ENCODE results near the gene ITPK1. TPM values are rescaled to one million over a fixed set of nuclear protein-coding genes. Genes with fewer than 3 reads are reported as not detected.

Gene ITPK1
- total RNA-seq, 4 donors from 2014 or later, result 32.6 to 94.9 (median 54.6) TPM

DNA sequence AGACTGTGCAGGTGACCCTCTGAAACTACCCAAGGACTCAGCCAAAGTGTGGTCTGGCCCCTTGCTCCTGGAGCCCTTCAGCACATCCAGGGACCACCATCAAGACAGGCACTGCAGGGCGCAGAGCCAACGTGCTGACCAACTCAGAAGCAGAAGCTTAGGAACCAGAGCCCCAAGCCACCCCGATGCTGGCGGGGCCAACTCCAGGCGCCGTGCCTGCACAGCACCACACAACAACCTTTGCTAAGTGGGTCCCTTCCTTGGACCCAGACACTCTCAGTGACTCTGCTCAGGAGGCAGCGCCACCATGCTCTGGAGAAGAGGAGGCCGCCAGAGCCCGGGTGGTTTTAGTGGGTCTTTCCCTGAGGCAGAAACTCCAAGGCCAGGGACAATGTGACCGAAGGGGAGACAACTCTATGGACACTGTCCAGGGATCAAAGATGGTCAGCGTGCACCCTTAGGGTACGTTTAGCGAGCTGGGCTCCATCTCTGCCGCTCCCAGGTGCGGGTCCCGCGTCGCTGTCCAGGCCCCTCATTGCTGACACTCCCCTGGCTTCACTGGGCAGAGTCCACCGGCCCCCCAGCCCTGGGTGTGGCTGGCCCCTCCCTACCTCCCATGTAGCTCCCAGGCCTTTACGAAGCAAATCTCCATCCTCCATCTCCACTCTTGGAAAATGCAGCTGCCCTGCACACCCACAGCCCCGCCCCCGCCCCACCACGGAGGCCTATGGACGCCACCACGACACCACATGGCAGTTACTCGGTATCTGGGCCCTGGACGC lies 176.6 kb downstream of the ITPK1 start:
- TF ChIP-seq, protein P1, sequence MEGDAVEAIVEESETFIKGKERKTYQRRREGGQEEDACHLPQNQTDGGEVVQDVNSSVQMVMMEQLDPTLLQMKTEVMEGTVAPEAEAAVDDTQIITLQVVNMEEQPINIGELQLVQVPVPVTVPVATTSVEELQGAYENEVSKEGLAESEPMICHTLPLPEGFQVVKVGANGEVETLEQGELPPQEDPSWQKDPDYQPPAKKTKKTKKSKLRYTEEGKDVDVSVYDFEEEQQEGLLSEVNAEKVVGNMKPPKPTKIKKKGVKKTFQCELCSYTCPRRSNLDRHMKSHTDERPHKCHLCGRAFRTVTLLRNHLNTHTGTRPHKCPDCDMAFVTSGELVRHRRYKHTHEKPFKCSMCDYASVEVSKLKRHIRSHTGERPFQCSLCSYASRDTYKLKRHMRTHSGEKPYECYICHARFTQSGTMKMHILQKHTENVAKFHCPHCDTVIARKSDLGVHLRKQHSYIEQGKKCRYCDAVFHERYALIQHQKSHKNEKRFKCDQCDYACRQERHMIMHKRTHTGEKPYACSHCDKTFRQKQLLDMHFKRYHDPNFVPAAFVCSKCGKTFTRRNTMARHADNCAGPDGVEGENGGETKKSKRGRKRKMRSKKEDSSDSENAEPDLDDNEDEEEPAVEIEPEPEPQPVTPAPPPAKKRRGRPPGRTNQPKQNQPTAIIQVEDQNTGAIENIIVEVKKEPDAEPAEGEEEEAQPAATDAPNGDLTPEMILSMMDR (IDR thresholded peaks at IDR 0.05), result no peak
- DNase-seq (ENCODE audit: low spot score) (no peak), ATAC-seq (ENCODE audit: low FRiP score) (no peak)

DNA sequence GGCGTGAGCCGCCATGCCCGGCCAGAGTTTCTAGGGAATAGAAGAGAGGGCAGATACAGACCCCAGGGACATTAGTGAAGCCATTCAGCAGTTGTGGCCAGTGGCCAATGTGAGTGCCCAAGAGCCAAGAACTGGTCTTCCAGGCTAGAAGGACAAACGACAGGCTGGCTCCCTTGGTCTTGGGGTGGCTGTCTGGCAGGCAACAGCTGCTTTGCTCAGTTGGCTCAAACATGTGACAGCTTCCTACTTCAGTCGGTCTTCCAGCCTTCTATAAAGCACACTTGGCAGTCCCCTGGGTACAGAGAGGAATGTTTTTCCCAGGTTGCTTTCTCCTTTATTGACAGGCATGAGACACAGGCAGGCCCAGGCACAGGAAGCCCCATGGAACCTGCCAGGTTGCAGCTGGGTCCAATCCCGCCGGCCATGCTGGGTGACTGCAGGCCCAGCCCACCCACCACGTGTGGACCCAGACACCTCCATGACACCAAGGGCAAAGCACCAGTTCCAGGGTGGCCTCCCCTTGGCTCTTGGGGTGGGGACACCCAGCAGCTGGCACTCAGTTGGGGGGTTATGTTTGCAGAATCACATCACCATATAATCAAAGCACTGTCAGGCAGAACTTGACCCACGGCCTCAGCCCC lies 177.4 kb downstream of the ITPK1 start:
- ATAC-seq (ENCODE audit: low FRiP score) (no peak), DNase-seq (ENCODE audit: low spot score) (no peak)
- TF ChIP-seq, protein P1 (IDR thresholded peaks at IDR 0.05), result no peak

DNA sequence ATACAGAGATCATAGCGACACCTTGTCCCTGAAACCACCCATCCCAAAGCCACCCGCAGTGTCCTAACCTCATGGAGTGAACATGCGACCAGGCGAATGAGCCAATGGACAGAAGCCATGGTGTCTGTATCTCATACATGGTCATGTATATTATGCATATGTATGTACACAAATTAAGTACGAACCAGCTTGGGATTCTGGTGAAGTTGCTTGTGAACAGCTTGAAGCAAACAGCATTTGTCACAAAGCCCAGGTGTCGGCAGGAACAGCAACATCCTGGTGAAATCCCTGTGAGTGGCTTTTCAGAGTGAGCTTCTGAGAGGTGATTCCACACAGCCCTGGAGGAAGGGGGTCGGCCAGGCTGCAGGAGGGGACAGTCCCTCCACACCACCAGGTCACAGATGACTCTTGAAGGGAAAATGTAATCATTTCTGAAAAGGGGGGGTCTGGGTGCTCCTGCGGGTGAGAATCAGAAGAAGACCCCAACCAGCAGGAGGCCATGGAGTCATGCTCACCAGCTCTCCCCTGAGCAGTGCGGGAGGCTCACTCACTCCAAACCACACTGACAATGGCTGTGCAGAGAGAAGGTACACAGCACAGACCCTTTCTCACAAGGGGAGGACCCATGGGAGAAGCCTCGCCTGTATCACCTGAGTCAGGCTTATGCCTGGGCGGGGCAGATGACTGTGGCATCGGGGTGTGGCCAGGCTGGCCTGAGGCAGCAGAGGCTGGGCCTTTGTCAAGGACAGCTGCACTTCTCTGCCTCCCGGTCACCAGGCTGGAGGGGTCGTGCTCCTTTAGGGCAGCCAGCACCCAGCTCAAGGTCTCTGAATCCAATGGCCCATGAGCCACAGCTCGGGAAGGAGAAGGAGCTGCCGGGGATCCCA lies 178.4 kb downstream of the ITPK1 start:
- ATAC-seq (ENCODE audit: low FRiP score) (no peak), DNase-seq (ENCODE audit: low spot score) (no peak)
- TF ChIP-seq, protein P1 (IDR thresholded peaks at IDR 0.05), result no peak

DNA sequence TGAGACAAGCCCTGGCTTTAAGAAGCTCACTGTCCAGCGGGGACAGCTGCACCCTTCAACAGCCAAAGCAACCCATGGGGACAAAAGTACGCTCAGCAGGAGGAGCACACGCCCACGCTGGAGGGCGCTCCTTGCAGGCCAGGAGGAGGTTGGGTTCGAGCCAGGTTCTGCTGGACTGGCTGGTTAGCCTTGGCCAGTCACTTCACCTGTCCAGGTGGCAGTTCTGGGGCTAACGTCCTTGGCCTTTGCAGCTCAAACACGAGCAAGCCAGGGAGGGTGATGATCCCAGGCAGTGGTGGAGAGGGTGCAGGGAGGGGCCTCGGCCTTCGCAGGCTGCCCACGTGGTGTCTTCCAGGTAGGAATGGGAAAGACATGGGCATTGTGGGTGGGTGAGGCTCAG lies 179.6 kb downstream of the ITPK1 start:
- DNase-seq (ENCODE audit: low spot score) (no peak), ATAC-seq (ENCODE audit: low FRiP score) (no peak)
- TF ChIP-seq, protein P1 (IDR thresholded peaks at IDR 0.05), result no peak

DNA sequence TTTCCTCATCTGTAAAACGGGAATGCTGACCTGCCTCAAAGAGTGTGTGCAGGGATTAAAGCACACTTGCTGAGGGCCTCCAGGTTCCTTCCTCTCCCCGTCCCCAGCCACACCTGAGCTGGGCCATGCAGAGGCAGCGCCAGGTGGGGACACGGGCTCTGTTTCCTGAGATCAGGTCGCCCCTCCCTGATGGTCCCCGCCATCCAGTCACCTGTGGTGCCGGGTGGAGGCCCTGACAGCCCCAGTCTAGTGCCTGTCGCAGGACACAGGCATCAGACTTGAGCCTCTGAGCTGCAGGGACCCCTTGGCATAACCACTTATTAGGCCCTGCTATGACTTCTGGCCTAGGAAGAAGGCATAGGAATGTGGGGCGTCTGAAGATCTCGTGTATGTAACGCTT lies 180.3 kb downstream of the ITPK1 start:
- DNase-seq (ENCODE audit: low spot score), result no peak
- ATAC-seq (ENCODE audit: low FRiP score), result no peak
- TF ChIP-seq, protein P1 (IDR thresholded peaks at IDR 0.05), result no peak

DNA sequence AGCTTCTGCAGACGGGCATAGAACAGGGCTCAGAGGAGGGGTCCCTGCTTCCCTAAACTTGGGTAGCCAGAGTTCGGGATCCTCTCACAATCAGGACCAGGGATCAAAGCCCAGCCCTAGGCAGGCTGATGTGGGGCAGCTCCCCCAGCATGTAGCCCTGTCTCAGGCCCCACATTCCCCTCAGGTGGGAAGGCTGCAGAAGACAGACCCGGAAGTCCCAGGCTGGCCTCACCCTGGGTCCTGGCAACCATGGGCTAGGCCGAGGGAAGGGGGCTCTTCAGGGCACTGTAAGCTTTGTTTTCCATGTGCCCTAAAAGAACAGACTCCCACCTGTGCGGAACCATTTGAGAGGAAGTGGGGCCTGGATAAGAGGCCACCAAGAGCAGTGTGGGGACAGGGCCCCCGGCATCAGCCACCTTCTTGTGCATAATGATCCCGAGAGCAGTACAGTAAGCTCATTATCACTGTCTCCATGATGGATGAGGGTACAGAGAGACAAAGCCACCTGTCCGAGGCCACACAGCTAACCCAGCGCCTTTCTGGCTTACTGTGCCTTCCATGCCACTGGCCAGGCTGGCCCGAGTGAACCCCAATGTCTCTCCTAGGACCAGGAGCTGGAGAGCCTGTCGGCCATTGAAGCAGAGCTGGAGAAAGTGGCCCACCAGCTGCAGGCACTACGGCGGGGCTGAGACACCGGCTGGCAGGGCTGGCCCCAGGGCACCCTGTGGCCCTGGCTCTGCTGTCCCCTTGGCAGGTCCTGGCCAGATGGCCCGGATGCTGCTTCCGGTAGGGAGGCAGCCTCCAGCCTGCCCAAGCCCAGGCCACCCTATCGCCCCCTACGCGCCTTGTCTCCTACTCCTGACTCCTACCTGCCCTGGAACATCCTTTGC lies 181.3 kb downstream of the ITPK1 start:
- TF ChIP-seq, protein P1 (IDR thresholded peaks at IDR 0.05), result no peak
- ATAC-seq (ENCODE audit: low FRiP score), result no peak
- no peak for DNase-seq (ENCODE audit: low spot score)
